GM18511 (cell line): Measurements from ENCODE around the gene GINS1.

ENCODE experiments used
- ATAC-seq: cut with Tn5 transposase; IDR thresholded peaks from one replicate; pipeline ENCODE4 v1.9.1; 2021; ENCODE audit warnings: mild to moderate bottlenecking, moderate library complexity; ENCODE audit not compliant: unreplicated experiment

GINS1 gene

GRCh38 chr20:25407311-25408169, at the start of gene GINS1:
GINS1 (plus strand) TSS chr20:25407673; CDS start chr20:25407821, 148 bp downstream.
- peak; percentile 92 for ATAC-seq

GRCh38 chr20:25360631-25361286, 46.7 kb upstream of the GINS1 start:
- peak; percentile 56 for ATAC-seq

- ATAC-seq = peak; percentile 18
Observed at GRCh38 chr20:25361287-25361683, 46.2 kb upstream of the GINS1 start.

- ATAC-seq = no peak
Observed at GRCh38 chr20:25364180-25364788, 43.2 kb upstream of the GINS1 start.

GRCh38 chr20:25364879-25365699, 42.4 kb upstream of the GINS1 start:
- ATAC-seq = no peak

- no peak for ATAC-seq
Observed at GRCh38 chr20:25368526-25368925, 38.9 kb upstream of the GINS1 start.

- no peak for ATAC-seq
Observed at GRCh38 chr20:25368976-25369375, 38.5 kb upstream of the GINS1 start.

- ATAC-seq = no peak
Observed at GRCh38 chr20:25369529-25369928, 37.9 kb upstream of the GINS1 start.

- ATAC-seq = no peak
Observed at GRCh38 chr20:25369971-25370370, 37.5 kb upstream of the GINS1 start.

- ATAC-seq = no peak
Observed at GRCh38 chr20:25372584-25373336, 34.7 kb upstream of the GINS1 start.

GRCh38 chr20:25374842-25375241, 32.6 kb upstream of the GINS1 start:
- no peak for ATAC-seq

GRCh38 chr20:25376236-25376635, 31.2 kb upstream of the GINS1 start:
- ATAC-seq = no peak

GRCh38 chr20:25376886-25377285, 30.6 kb upstream of the GINS1 start:
- no peak for ATAC-seq

- no peak for ATAC-seq
Observed at GRCh38 chr20:25378189-25378883, 29.1 kb upstream of the GINS1 start.

- ATAC-seq = no peak
Observed at GRCh38 chr20:25378884-25379733, 28.4 kb upstream of the GINS1 start.

GRCh38 chr20:25380945-25381614, 26.4 kb upstream of the GINS1 start:
- ATAC-seq = no peak

GRCh38 chr20:25382704-25383370, 24.6 kb upstream of the GINS1 start:
- no peak for ATAC-seq

- no peak for ATAC-seq
Observed at GRCh38 chr20:25389401-25389857, 18.0 kb upstream of the GINS1 start.
